GM12865 (cell line): Measurements from ENCODE around the gene PAK6.

Experiments used
- DNase-seq: peaks from one replicate; pipeline ENCODE4 v3.0.0; 2010; ENCODE audit warnings: low read depth
- H3K4me3 ChIP-seq: 2 replicates; pipeline ENCODE4 v1.5.1; 2011; ENCODE audit warnings: mild to moderate bottlenecking, low read depth, low read length, control low read depth
- CTCF ChIP-seq: IDR thresholded peaks from 2 replicates; pipeline ENCODE4 v1.5.1; 2011; ENCODE audit warnings: low read length, control low read depth, low read depth, inconsistent platforms; ENCODE audit not compliant: insufficient read depth; ENCODE audit errors: missing control alignments

The PAK6 gene

GRCh38 chr15:40233727-40234577 lies 4.9 kb upstream of the PAK6 start:
- no peak for TF ChIP-seq CTCF
- no peak for DNase-seq
- no peak overlapping the region for H3K4me3 ChIP-seq

DNA sequence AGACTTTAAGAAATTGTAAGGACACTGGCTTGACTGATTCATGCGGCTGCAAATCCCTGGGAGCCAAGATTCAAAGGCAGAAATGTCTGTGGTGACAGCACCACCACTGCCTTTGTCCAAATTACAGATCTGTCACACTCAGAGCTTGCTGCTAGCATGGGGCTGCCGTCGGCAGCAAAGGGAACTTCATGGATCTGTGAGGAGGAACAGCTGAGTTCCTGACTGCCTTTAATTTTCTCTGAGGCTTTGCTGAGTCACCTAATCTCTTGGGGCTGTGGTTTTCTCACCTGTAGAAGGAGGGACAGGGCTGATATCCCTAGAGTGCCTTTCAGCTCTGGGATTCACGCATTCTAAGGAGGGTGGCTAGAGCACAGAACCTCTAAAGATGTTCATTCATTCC lies 4.1 kb upstream of the PAK6 start:
- DNase-seq: no peak
- no peak overlapping the region for H3K4me3 ChIP-seq
- TF ChIP-seq CTCF: no peak

DNA sequence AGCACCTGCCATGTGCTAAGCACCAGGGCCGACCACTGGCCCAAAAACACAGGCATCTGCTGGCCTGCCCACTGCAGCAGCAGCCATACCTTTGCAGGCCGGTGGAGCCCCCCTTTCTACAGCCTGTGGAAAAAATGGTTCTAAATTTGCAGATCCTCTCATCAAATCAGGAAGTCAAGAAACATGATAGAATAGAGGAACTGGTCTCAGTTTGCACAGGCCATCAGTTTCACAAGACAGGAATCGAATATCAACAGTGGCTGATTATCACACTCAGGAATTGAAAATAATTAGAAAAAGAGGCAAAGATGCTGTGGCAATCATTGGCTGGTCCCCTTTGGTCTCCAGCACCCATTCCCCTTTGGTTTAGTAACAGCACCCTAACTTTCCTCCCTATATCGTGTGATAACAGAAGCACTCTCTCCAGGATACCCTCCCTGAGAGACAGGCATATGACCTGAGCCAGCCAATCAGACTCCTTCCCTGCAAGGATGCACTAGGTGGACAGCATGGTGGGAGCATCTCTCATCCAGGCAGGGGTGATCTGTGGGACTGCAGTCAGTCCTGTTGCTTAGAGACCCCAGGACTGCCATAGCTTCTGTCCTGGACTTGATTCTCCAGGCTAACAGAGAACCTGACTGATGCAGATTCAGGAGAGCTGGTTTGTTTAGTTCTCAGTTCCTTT lies 3.5 kb upstream of the PAK6 start:
- H3K4me3 ChIP-seq: no peak overlapping the region
- TF ChIP-seq CTCF: no peak
- DNase-seq: no peak

GRCh38 chr15:40239404-40239692 lies 485 bp downstream of the PAK6 start:
- TF ChIP-seq CTCF: no peak
- H3K4me3 ChIP-seq: no peak overlapping the region
- no peak for DNase-seq

DNA sequence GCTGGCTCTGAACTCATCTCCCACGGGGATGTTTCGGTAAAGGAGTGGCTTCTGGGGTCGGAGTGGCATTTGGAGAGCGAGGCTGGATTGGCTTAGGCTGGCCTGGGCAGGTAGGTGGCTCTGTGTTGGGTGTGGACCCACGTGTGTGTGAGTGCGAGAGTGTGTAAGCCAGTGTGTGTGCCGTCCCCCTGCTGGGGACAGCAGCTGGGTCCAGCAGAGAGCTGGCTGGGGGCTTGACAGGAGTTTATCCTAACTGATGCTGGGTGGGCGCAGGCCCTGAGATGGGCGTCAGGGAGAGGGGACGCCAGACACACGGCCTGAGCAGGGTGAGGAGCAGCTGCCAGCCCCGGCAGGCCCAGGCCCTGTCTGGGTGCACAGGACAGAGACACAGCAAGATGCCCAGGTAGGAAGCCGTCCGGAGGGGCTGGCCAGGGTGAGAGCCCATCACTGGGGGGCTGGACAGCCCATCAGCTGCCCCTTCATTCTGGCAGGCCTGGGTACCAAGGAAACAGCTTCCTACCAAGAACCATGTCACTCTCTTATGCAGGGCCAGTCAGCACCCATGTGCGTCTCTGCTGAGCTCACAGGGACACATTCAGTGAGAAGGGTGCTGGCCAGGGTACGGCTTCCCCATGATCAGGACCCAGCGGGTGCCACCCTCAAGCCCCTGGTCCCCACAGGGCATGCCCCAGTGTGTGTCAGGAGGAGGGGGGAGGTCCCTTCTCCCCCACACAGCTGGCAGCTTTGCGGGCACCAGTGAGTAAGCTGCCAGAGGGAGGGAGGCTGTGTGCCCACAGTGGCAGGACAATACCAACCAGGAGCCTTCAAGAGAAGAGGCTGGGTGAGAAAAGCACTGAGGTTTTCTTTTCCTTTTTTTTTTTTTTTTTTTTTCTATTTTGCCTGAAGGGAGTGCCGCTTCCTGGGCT lies 1.1 kb downstream of the PAK6 start:
- no peak overlapping the region for H3K4me3 ChIP-seq
- no peak for TF ChIP-seq CTCF
- DNase-seq: no peak

- no peak overlapping the region for H3K4me3 ChIP-seq
- no peak for DNase-seq
- TF ChIP-seq CTCF: no peak
These were observed 1.9 kb downstream of the PAK6 start for GRCh38 chr15:40240619-40241221.
